Stimulated activated CD8-positive, alpha-beta memory T cell treated with anti-CD3 and anti-CD28 coated beads, Interleukin-15, amount 100 ng/mL, for 24 hours (primary cell): ENCODE data around the gene SNX1.

Experiments used
- DNase-seq: peaks from one replicate; pipeline ENCODE4 v3.0.0-alpha.2; 2020; ENCODE audit warnings: low read depth

SNX1 gene

DNA sequence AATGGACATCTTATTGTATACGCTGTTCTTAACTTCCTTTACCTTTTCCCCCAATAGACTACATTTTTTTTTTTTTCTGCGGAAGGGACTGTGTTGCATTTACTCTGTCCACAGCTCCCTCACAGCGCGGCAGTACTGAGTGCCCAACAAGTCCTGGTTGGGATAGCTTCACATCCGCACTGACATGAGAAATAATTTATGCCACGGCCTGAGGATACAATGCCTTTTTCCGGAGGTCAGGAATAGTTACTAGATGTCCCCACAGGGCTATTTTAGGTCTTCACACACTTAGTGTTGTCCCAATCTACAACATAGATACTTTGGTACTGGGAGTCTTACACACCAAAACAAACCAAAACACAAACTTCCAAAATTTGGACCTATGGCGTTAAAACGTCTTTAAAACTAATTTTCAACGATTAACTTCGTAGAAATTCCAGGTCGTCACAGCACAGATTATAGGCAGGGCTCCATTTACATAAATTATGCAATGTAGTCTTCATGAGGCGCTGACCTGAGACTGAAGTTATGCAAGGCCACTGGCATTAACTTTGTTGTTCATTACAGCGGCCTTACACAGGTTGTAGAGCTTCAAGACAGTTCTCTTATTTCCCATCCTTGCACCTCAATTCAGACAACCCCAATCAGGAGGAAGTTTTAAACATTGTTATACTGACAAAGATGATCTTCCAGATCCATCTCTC is 68.0 kb downstream of the SNX1 start:
- DNase-seq, result no peak

DNA sequence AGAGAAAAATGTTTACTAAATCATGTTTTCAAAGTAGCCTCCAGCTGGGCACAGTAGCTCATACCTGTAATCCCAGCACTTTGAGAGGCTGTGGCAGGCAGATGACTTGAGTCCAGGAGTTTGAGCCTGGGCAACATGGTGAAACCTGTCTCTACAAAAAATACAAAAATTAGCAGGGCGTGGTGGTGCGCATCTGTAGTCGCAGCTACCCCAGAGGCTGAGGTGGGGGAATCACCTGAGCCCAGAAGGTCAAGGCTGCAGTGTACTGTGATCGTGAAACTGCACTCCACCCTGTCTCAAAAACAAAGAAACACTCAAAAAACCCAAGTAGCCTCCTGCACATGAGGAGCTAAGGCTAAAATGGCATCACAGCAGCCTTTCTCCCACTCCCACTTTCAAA is 68.7 kb downstream of the SNX1 start:
- DNase-seq, result no peak

- DNase-seq, result no peak
Measured at GRCh38 chr15:64166102-64166890, 70.5 kb downstream of the SNX1 start.

DNA sequence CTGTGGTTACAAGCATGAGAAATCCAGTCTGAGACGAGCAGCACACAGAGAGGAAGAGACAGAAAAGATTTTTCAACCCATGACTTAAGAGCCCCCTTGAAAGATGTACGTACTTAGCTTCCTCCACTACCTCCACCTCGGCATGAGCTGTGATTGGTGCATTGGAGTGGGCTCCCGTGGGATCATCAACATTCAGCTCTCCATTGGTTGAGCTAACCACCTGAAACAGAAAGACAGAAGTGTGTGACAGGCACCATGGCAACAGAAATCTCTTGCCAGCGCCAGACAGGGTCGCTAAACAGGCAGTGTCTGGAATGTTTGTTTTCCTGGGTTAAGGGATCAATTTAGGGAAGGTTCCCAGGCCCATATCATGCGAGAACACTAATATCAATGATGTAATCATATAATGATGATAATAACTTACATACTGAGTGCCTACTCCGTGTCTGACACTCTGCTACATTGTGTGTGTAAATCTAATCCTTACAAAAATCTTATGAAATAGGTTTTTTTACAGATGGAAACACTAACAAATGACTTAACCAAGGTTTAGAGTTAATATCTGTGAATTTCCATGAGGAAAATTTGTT is 84.5 kb downstream of the SNX1 start:
- no peak for DNase-seq

- no peak for DNase-seq
Measured at GRCh38 chr15:64182859-64183370, 87.1 kb downstream of the SNX1 start.

- no peak for DNase-seq
Measured at GRCh38 chr15:64185146-64185911, 89.5 kb downstream of the SNX1 start.

DNA sequence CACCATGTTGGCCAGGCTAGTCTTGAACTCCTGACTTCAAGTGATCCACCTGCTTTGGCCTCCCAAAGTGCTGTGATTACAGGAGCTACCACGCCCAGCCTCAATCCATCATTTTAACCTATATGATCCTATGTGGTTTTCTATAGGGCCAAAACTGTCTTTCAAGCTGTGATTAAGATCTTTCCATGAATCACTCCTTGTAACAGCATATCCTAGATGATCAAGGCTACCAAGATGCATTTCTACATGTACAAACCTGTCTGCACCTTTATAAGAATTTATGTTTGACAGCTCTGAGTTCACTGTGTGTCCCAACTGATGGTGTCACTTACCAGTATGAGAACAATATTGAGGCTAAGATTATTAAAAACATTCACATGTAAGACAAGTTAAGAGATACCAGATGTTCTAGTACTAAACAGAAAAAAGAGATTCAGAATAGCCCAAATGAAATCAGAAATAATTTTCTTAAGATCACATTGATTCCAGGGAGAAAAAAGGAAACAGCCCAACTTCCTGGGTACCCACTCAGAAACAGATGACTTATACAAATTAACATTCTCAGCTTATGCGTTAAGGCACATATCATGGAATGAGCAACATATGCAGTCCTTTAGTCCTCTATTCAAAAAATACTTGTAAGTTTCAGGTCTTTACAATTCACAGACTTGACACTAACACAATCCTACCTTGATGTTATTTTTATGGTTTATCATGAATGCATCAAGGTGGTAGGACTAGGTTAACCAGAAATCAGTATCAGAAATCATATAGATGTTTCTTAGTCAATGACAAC is 91.8 kb downstream of the SNX1 start:
- DNase-seq, result no peak
